IMR-90 (cell line): ENCODE data around the gene CHST3. TPM values are rescaled to one million over a fixed set of nuclear protein-coding genes. Genes with fewer than 3 reads are reported as not detected.

Experiments
- ATAC-seq: fragments of 200-7000 bp; cut with Tn5 transposase; 2 replicates; pipeline ENCODE4 v1.9.1; 2020; ENCODE audit warnings: low read depth, mild to moderate bottlenecking, moderate library complexity
- BruUV-seq: library from RNA; stranded (reverse); fragments of 400-500 nt; replicated peaks from 2 replicates; lab custom pipeline; 2021; lab: Mats Ljungman, UMichigan
- CTCF ChIA-PET: fragments of 300-600 bp; formaldehyde crosslinking; extraction: SDS; loops from one replicate; lab custom pipeline; 2021; ENCODE audit warnings: antibody characterized with exemption; lab: Yijun Ruan, JAX
- POLR2A ChIA-PET: fragments of 300-600 bp; sonication (Branson Sonifier 250); formaldehyde crosslinking; loops from one replicate; lab custom pipeline; 2022; ENCODE audit warnings: antibody characterized with exemption; ENCODE audit not compliant: unreplicated experiment; lab: Charles Lee
- DNase-seq: peaks from one replicate; pipeline ENCODE4 v3.0.0; 2013
- H2AFZ ChIP-seq: replicated peaks from 2 replicates; pipeline ENCODE3; 2013; ENCODE audit warnings: low read length, mild to moderate bottlenecking; ENCODE audit not compliant: poor library complexity
- H2AK5ac ChIP-seq: 2 replicates; pipeline ENCODE4 v1.6.1; 2013; ENCODE audit warnings: low read depth, low read length, inconsistent platforms
- H2AK9ac ChIP-seq: replicated peaks from 2 replicates; pipeline ENCODE3; 2013; ENCODE audit warnings: mild to moderate bottlenecking, low read depth, low read length, moderate library complexity; ENCODE audit not compliant: poor library complexity
- H2BK120ac ChIP-seq: 2 replicates; pipeline ENCODE4 v1.6.1; 2013; ENCODE audit warnings: low read depth, low read length, inconsistent platforms
- H2BK15ac ChIP-seq: 3 replicates; pipeline ENCODE4 v1.6.1; 2013; ENCODE audit warnings: low read depth, low read length, inconsistent platforms
- H2BK20ac ChIP-seq: 2 replicates; pipeline ENCODE4 v1.6.1; 2013; ENCODE audit warnings: low read depth, mild to moderate bottlenecking, inconsistent platforms, low read length, moderate library complexity
- H2BK5ac ChIP-seq: 2 replicates; pipeline ENCODE4 v1.6.1; 2013; ENCODE audit warnings: mild to moderate bottlenecking, low read depth, low read length, inconsistent platforms; ENCODE audit not compliant: poor library complexity, severe bottlenecking
- H3K14ac ChIP-seq: replicated peaks from 2 replicates; pipeline ENCODE4 v1.6.1; 2013; ENCODE audit warnings: low read depth, low read length, inconsistent platforms
- H3K18ac ChIP-seq: 2 replicates; pipeline ENCODE4 v1.6.1; 2013; ENCODE audit warnings: low read depth, low read length, control low read depth
- H3K23ac ChIP-seq: 2 replicates; pipeline ENCODE4 v1.6.1; 2013; ENCODE audit warnings: low read depth, low read length, inconsistent platforms
- H3K27ac ChIP-seq: 2 replicates; pipeline ENCODE4 v1.5.1; 2013; ENCODE audit warnings: mild to moderate bottlenecking, control low read depth, low read length; ENCODE audit not compliant: insufficient read depth
- H3K27me3 ChIP-seq: 2 replicates; pipeline ENCODE4 v1.6.1; 2013; ENCODE audit warnings: low read length; ENCODE audit not compliant: control insufficient read depth, insufficient read depth
- H3K36me3 ChIP-seq: 2 replicates; pipeline ENCODE4 v1.6.1; 2013; ENCODE audit warnings: low read length, mixed read lengths; ENCODE audit not compliant: control insufficient read depth, insufficient read depth
- H3K4ac ChIP-seq: 2 replicates; pipeline ENCODE4 v1.6.1; 2013; ENCODE audit warnings: low read depth, low read length, inconsistent platforms
- H3K4me1 ChIP-seq: 2 replicates; pipeline ENCODE4 v1.6.1; 2013; ENCODE audit warnings: low read length, mixed read lengths; ENCODE audit not compliant: control insufficient read depth, insufficient read depth
- H3K4me2 ChIP-seq: 2 replicates; pipeline ENCODE4 v1.6.1; 2013; ENCODE audit warnings: low read depth, mild to moderate bottlenecking, control low read depth, low read length, moderate library complexity
- H3K4me3 ChIP-seq: 2 replicates; pipeline ENCODE4 v1.5.1; 2013; ENCODE audit warnings: low read depth, mild to moderate bottlenecking, control low read depth, low read length, moderate library complexity; ENCODE audit not compliant: insufficient read depth
- H3K56ac ChIP-seq: 2 replicates; pipeline ENCODE4 v1.6.1; 2013; ENCODE audit warnings: low read length, inconsistent platforms; ENCODE audit not compliant: insufficient read depth; ENCODE audit errors: extremely low read depth
- H3K79me1 ChIP-seq, 2 experiments: 2 replicates each; pipeline ENCODE4 v1.6.1; 2013; ENCODE audit warnings: low read length in 2 of 2, inconsistent platforms in 1 of 2, low read depth in 1 of 2
- H3K9ac ChIP-seq: 2 replicates; pipeline ENCODE4 v1.6.1; 2013; ENCODE audit warnings: low read depth, low read length, control low read depth
- H3K9me1 ChIP-seq: 2 replicates; pipeline ENCODE4 v1.6.1; 2013; ENCODE audit warnings: low read length, inconsistent platforms; ENCODE audit not compliant: insufficient read depth
- H3K9me3 ChIP-seq: 2 replicates; pipeline ENCODE4 v1.6.1; 2013; ENCODE audit warnings: low read length; ENCODE audit not compliant: control insufficient read depth, insufficient read depth
- H4K20me1 ChIP-seq: 2 replicates; pipeline ENCODE4 v1.6.1; 2013; ENCODE audit warnings: low read length, inconsistent platforms; ENCODE audit not compliant: insufficient read depth
- H4K5ac ChIP-seq: 2 replicates; pipeline ENCODE4 v1.6.1; 2013; ENCODE audit warnings: mild to moderate bottlenecking, low read depth, low read length, control low read depth
- H4K8ac ChIP-seq, 2 experiments: 2 replicates each; pipeline ENCODE4 v1.6.1; 2013; ENCODE audit warnings: low read depth in 2 of 2, low read length in 2 of 2, control low read depth in 1 of 2, inconsistent platforms in 1 of 2
- H4K91ac ChIP-seq: 2 replicates; pipeline ENCODE4 v1.6.1; 2013; ENCODE audit warnings: low read depth, low read length, inconsistent platforms; ENCODE audit not compliant: insufficient read depth
- BHLHE40 ChIP-seq: fragments of 150-350 bp; IDR thresholded peaks from 2 replicates; pipeline ENCODE4 v1.6.1; 2016; ENCODE audit warnings: mild to moderate bottlenecking, low read depth, low read length
- CEBPB ChIP-seq: IDR thresholded peaks from 2 replicates; pipeline ENCODE4 v1.6.1; 2012; ENCODE audit warnings: low read depth, low read length, improper control_type of control experiment
- CHD1 ChIP-seq: IDR thresholded peaks from 2 replicates; pipeline ENCODE4 v1.6.1; 2012; ENCODE audit warnings: low read depth, low read length, improper control_type of control experiment
- CTCF ChIP-seq: conservative IDR thresholded peaks from 2 replicates; pipeline ENCODE4 v1.5.1; 2012; ENCODE audit warnings: mild to moderate bottlenecking, low read depth, low read length, improper control_type of control experiment
- FOS ChIP-seq: fragments of 150-350 bp; IDR thresholded peaks from 2 replicates; pipeline ENCODE4 v1.6.1; 2016; ENCODE audit warnings: low read depth, low read length
- MAFK ChIP-seq: IDR thresholded peaks from 2 replicates; pipeline ENCODE4 v1.6.1; 2012; ENCODE audit warnings: low read depth, low read length, improper control_type of control experiment
- MAZ ChIP-seq: IDR thresholded peaks from 2 replicates; pipeline ENCODE4 v1.6.1; 2012; ENCODE audit warnings: low read depth, mild to moderate bottlenecking, low read length, improper control_type of control experiment, moderate library complexity, borderline replicate concordance
- MXI1 ChIP-seq: IDR thresholded peaks from 2 replicates; pipeline ENCODE4 v1.6.1; 2012; ENCODE audit warnings: low read depth, mild to moderate bottlenecking, low read length, moderate library complexity, borderline replicate concordance
- NFE2L2 ChIP-seq: fragments of 150-350 bp; IDR thresholded peaks from 2 replicates; pipeline ENCODE4 v1.6.1; 2016; ENCODE audit warnings: low read depth, mild to moderate bottlenecking, low read length
- POLR2A ChIP-seq: IDR thresholded peaks from 2 replicates; pipeline ENCODE4 v1.6.1; 2012; ENCODE audit warnings: mild to moderate bottlenecking, low read depth, low read length
- RAD21 ChIP-seq: IDR thresholded peaks from 2 replicates; pipeline ENCODE4 v1.6.1; 2012; ENCODE audit warnings: low read length, improper control_type of control experiment
- RCOR1 ChIP-seq: IDR thresholded peaks from 2 replicates; pipeline ENCODE4 v1.6.1; 2012; ENCODE audit warnings: mild to moderate bottlenecking, low read length, improper control_type of control experiment; ENCODE audit not compliant: insufficient replicate concordance
- RFX5 ChIP-seq: IDR thresholded peaks from 2 replicates; pipeline ENCODE4 v1.8.0; 2012; ENCODE audit warnings: low read depth, mild to moderate bottlenecking, low read length, moderate library complexity
- SMC3 ChIP-seq: fragments of 150-350 bp; IDR thresholded peaks from 2 replicates; pipeline ENCODE4 v1.6.1; 2016; ENCODE audit warnings: low read depth, mild to moderate bottlenecking, antibody characterized with exemption, low read length, moderate library complexity
- WGBS, 2 experiments: methylation state at CpG; one replicate each; pipeline versions ENCODE4 v1.1.5 to v1.1.7; 2013; ENCODE audit warnings: missing lambda C conversion rate in 2 of 2; ENCODE audit not compliant: insufficient read length in 1 of 2; ENCODE audit errors: extremely low coverage in 2 of 2; 5-methylcytosine and 5-hydroxymethylcytosine counted together
- dilution Hi-C: fragments of 300-500 bp; cut with HindIII; formaldehyde crosslinking; loops from one replicate; pipeline ENCODE4 v1.14.3; 2018; ENCODE audit warnings: low sequenced_read_pairs; ENCODE audit not compliant: unreplicated experiment
- in situ Hi-C: fragments of 300-500 bp; cut with MboI; formaldehyde crosslinking; loops from 3 replicates; pipeline ENCODE4 v1.14.3; 2019; ENCODE audit warnings: low sequenced_read_pairs, inconsistent platforms, mixed read lengths
- intact Hi-C: fragments of 100-400 bp; cut with micrococcal nuclease; formaldehyde crosslinking; loops from 2 replicates; pipeline ENCODE4 v1.10.0; 2022
- polyA plus RNA-seq, 3 experiments: library from polyadenylated mRNA; depleted of rRNA; stranded (reverse); fragments of >200 nt; gene quantifications; 2 replicates each; pipeline ENCODE4 v1.2.3, GENCODE V29; 2012; ENCODE audit warnings: low replicate concordance in 1 of 3
- total RNA-seq: library from RNA; depleted of rRNA; stranded (reverse); fragments of >200 nt; gene quantifications from 2 replicates; pipeline ENCODE4 v1.2.3, GENCODE V29; 2012
- TF ChIP-seq, protein P1 (sequence below): fragments of 150-350 bp; IDR thresholded peaks from 2 replicates; pipeline ENCODE4 v1.6.1; 2017; ENCODE audit warnings: mild to moderate bottlenecking, antibody characterized with exemption, low read length, low read depth
- TF ChIP-seq, protein P2 (sequence below): fragments of 150-350 bp; IDR thresholded peaks from 2 replicates; pipeline ENCODE4 v1.6.1; 2016; ENCODE audit warnings: low read depth, mild to moderate bottlenecking, low read length, moderate library complexity, borderline replicate concordance

Gene CHST3
- total and polyA plus RNA-seq, 2 of the 4 experiments (the other 2 are of a cell fraction): 8.6 to 9.0 TPM

DNA sequence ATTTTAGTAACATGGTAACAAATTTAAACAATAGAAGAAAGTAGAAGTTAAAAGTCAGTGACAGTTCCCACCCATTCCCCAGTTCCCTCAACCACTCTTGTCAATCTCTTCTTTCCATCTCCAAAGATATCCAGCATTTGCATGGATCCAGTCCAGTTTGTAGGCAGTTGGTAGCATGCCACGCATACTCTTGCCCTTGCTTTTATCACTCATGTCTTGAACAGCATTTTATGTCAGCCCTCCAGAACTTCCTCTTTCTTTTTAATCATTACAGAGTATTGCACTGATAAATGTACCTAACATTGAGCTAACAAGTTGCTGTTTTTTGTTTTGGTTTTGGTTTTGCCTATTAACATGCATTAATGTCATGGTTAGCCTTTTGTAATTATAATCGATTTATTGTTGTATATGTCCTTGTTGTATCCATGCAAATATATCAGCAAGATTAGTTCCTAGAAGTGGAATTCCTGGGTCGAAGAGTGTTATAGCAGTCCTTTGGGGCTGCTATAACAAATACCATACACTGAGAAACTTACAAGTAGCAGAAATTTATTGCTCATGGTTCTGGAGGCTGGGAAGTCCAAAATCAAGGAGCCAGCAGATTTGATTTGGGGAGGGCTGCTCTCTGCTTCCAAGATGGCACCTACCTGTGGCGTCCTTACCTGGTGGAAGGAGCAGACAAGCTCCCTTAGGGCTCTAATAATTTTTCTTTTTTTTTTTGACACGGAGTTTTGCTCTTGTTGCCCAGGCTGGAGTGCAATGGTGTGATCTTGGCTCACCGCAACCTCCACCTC lies 25.7 kb downstream of the CHST3 start:
- dilution Hi-C loops: no loop called here
- H3K18ac ChIP-seq: no peak overlapping the region
- intact Hi-C loops: no loop called here
- H3K4me2 ChIP-seq: no peak overlapping the region
- H3K36me3 ChIP-seq: no peaks in the 10 kb centered on the region
- 78% methylated on average over 1 of the region's 6 CpGs; no CpG with 5 or more reads in 1 of the 2 experiments for WGBS, 2 experiments
- DNase-seq (no peak), ATAC-seq (no peak)
- no peaks in the 10 kb centered on the region for H3K27me3 ChIP-seq
- H4K91ac ChIP-seq: no peak overlapping the region
- H2AK9ac ChIP-seq: no peak overlapping the region
- H2AFZ ChIP-seq: no peak overlapping the region
- H4K20me1 ChIP-seq: peaks cover 4% of the 10 kb centered on the region
- in situ Hi-C loops: no loop called here
- H3K9me3 ChIP-seq: no peaks in the 10 kb centered on the region
- H2BK120ac ChIP-seq: no peak overlapping the region
- no peak overlapping the region for H4K8ac ChIP-seq
- no peak overlapping the region for H2BK15ac ChIP-seq
- no peak overlapping the region for H2BK20ac ChIP-seq
- no peak overlapping the region for H3K4me3 ChIP-seq
- no peak overlapping the region for H3K23ac ChIP-seq
- no peak for TF ChIP-seq CHD1
- TF ChIP-seq, protein P1, sequence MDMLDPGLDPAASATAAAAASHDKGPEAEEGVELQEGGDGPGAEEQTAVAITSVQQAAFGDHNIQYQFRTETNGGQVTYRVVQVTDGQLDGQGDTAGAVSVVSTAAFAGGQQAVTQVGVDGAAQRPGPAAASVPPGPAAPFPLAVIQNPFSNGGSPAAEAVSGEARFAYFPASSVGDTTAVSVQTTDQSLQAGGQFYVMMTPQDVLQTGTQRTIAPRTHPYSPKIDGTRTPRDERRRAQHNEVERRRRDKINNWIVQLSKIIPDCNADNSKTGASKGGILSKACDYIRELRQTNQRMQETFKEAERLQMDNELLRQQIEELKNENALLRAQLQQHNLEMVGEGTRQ: no peak
- no peak for TF ChIP-seq MAZ
- TF ChIP-seq MAFK: no peak
- no peak for TF ChIP-seq POLR2A
- no peak for TF ChIP-seq BHLHE40
- no peak for TF ChIP-seq NFE2L2
- TF ChIP-seq CEBPB: no peak
- no peak for TF ChIP-seq CTCF
- no peak for TF ChIP-seq RAD21
- TF ChIP-seq RCOR1: no peak
- TF ChIP-seq, protein P2, sequence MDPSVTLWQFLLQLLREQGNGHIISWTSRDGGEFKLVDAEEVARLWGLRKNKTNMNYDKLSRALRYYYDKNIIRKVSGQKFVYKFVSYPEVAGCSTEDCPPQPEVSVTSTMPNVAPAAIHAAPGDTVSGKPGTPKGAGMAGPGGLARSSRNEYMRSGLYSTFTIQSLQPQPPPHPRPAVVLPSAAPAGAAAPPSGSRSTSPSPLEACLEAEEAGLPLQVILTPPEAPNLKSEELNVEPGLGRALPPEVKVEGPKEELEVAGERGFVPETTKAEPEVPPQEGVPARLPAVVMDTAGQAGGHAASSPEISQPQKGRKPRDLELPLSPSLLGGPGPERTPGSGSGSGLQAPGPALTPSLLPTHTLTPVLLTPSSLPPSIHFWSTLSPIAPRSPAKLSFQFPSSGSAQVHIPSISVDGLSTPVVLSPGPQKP: no peak
- TF ChIP-seq MXI1: no peak
- no peak for TF ChIP-seq RFX5
- TF ChIP-seq FOS: no peak
- no peak for TF ChIP-seq SMC3
- no peak overlapping the region for H3K14ac ChIP-seq
- no peak overlapping the region for H2AK5ac ChIP-seq
- no peak overlapping the region for H4K5ac ChIP-seq
- BruUV-seq: no TSS peak
- CTCF ChIA-PET: no interaction called here
- peaks cover 18% of the 10 kb centered on the region for H3K9me1 ChIP-seq
- H2BK5ac ChIP-seq: no peak overlapping the region
- peaks cover 19 to 65% of the 10 kb centered on the region in 2 experiments for H3K79me1 ChIP-seq
- H3K4me1 ChIP-seq: peaks cover 19% of the 10 kb centered on the region
- H3K27ac ChIP-seq: no peak overlapping the region
- H3K9ac ChIP-seq: no peak overlapping the region
- POLR2A ChIA-PET: no interaction called here
- no peak overlapping the region for H3K4ac ChIP-seq
- no peak overlapping the region for H3K56ac ChIP-seq
